ENCODE results near the gene TRIM17. TPM values are rescaled to one million over a fixed set of nuclear protein-coding genes. Genes with fewer than 3 reads are reported as not detected.

The TRIM17 gene
- total and polyA plus RNA-seq, 9 of the 15 experiments (the other 6 are each of a cell fraction or from before 2014, with no cell fraction given), result not detected

DNA sequence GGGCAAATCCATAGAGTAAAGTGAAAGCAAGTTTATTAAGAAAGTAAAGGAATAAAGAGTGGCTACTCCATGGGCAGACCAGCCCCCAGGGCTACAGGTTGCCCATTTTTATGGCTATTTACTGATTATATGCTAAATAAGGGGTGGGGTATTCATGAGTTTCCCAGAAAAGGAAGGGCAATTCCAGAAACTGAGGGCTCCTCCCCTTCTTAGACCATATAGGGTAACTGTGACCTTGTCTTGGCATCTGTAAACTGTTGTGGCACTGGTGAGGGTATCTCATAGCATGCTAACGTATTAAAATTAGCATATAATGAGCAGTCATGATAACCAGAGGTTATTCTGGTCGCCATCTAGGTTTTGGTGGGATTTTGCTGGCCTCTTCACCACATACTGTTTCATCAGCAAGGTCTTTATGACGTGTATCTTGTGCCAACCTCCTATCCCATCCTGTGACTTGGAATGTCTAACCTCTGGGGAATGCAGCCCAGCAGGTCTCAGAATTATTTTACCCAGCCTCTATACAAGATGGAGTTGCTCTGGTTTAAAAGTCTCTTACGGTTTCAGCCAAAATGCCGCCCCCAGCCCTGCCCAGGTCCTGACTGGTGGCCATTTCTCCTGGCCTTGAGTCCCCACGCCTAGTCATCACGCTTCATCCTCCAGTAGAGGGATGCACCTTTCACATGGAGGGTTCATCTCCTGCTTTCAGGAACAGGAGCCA is 982 bp upstream of the TRIM17 start (continued):
- TF ChIP-seq, protein P1, sequence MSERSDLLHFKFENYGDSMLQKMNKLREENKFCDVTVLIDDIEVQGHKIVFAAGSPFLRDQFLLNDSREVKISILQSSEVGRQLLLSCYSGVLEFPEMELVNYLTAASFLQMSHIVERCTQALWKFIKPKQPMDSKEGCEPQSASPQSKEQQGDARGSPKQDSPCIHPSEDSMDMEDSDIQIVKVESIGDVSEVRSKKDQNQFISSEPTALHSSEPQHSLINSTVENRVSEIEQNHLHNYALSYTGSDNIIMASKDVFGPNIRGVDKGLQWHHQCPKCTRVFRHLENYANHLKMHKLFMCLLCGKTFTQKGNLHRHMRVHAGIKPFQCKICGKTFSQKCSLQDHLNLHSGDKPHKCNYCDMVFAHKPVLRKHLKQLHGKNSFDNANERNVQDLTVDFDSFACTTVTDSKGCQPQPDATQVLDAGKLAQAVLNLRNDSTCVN (CRISPR knock-in tag; IDR thresholded peaks at IDR 0.05), result no peak
- TF ChIP-seq HDAC6 (IDR thresholded peaks at IDR 0.05; ENCODE audit: low read depth, low read length) (no peak), ZNF175 (CRISPR knock-in tag; IDR thresholded peaks at IDR 0.05; ENCODE audit: low read depth) (peak; percentile 54; the same call in 1 of the 2 replicates), ZNF384 (IDR thresholded peaks at IDR 0.05; ENCODE audit: low read depth, low read length) (no peak), ZNF134 (CRISPR knock-in tag; conservative IDR thresholded peaks at IDR 0.05) (no peak), NBN (IDR thresholded peaks at IDR 0.05; ENCODE audit: low read depth) (no peak), ERF (CRISPR knock-in tag; IDR thresholded peaks at IDR 0.05) (0 out of 2 replicates have a peak, but pooled peaks have one; percentile 30), MCM5 (IDR thresholded peaks at IDR 0.05; ENCODE audit: low read depth) (no peak), THRAP3 (IDR thresholded peaks at IDR 0.05; ENCODE audit: borderline replicate concordance) (no peak), HDAC8 (tag; IDR thresholded peaks at IDR 0.05) (0 out of 2 replicates have a peak, but pooled peaks have one; percentile 87), KDM4B (IDR thresholded peaks at IDR 0.05; ENCODE audit: borderline replicate concordance in 2 of 2, low read depth in 1 of 2) (no peak), TEAD4 (IDR thresholded peaks at IDR 0.05; ENCODE audit: low read length) (no peak), TEAD4 (CRISPR knock-in tag; IDR thresholded peaks at IDR 0.05; ENCODE audit: borderline replicate concordance) (no peak), PTRF (tag; IDR thresholded peaks at IDR 0.05) (peak; percentile 67; the same call in 1 of the 2 replicates), SRSF9 (IDR thresholded peaks at IDR 0.05; ENCODE audit: borderline replicate concordance, low read depth, low read length) (no peak)
- TF ChIP-seq, protein P2, sequence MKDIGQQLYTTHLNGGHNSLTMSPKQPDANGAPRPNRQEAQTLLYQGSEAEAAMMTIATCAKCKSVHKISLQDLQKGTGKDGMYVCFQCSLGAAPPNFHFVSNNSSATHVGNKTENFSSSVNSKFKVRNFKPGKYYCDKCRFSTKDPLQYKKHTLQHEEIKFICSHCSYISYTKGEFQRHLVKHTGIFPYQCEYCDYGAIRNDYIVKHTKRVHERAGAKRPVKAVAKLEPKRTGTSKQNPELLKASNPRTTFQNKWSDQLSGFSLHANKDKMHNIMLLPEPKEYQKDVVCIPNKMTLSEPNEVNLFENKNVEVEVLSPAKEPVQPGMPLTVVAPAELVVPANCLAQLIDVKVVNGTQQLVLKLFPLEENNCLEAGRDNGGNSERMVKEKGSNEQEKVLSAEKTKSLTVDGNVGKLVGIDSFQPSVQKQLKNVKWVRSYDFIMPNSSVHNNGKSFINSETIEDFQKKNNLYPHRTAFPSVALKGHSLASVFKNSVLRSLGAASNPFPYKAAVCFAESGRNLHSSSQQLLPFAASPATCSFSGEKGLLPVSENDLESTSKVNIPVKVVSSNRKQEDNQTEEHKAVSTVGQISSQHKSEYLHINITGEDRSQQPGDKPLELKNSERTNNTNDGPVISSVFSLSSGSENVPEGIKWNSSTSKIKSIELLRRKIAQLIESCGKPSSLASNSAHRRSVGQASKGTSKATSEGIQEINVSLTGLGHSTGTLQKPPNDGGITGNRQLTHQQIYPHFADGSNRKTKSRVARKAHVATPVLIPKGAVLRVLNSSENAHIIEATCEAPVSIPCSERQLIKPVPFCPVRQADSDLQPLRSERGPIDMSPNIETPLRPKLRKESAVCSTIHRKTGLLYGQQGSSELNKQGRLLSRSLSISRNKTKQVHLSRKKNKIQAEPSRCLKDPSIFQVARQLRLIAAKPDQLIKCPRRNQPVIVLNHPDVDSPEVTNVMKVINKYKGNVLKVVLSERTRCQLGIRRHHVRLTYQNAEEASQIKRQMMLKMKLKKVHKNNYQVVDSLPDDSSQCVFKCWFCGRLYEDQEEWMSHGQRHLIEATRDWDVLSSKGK (CRISPR knock-in tag; IDR thresholded peaks at IDR 0.05), result no peak
- TF ChIP-seq, protein P3, sequence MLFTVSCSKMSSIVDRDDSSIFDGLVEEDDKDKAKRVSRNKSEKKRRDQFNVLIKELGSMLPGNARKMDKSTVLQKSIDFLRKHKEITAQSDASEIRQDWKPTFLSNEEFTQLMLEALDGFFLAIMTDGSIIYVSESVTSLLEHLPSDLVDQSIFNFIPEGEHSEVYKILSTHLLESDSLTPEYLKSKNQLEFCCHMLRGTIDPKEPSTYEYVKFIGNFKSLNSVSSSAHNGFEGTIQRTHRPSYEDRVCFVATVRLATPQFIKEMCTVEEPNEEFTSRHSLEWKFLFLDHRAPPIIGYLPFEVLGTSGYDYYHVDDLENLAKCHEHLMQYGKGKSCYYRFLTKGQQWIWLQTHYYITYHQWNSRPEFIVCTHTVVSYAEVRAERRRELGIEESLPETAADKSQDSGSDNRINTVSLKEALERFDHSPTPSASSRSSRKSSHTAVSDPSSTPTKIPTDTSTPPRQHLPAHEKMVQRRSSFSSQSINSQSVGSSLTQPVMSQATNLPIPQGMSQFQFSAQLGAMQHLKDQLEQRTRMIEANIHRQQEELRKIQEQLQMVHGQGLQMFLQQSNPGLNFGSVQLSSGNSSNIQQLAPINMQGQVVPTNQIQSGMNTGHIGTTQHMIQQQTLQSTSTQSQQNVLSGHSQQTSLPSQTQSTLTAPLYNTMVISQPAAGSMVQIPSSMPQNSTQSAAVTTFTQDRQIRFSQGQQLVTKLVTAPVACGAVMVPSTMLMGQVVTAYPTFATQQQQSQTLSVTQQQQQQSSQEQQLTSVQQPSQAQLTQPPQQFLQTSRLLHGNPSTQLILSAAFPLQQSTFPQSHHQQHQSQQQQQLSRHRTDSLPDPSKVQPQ (CRISPR knock-in tag; IDR thresholded peaks at IDR 0.05; ENCODE audit: borderline replicate concordance), result 0 out of 2 replicates have a peak, but pooled peaks have one; percentile 5

Data from K562 (cell line).